IPS DF 19.7 (cell line): ENCODE results near the gene SCUBE1.
"Not testable (repeated sequence)": the region's sequence is repeated elsewhere in the genome, so short reads cannot be mapped to it uniquely, and the experiment has no call there.

Experiments
- DNase-seq: peaks from one replicate; pipeline ENCODE4 v3.0.0-alpha.2; 2013; ENCODE audit warnings: low read depth, low spot score

The SCUBE1 gene

GRCh38 chr22:43301866-43302265 is 41.3 kb downstream of the SCUBE1 start:
- no peak for DNase-seq

- no peak for DNase-seq
Measured at GRCh38 chr22:43300891-43301676, 42.1 kb downstream of the SCUBE1 start.

DNA sequence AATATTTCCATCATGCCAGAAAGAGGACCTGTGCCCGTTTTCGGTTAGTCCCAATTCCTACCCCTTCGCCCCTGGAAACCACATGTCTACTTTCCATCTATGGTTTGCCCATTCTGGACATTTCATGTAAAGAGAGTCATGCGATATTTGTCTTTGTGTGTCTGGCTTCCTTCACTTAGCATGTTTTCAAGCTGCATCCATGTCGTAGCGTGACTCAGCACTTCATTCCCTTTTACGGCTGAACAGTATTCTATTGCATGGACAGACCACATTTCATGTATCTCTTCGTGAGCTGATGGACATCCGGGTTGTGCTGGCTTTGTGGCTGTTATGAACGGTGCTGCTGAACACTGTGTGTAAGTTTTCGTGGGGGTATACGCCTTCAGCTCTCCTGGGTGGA is 43.4 kb downstream of the SCUBE1 start:
- no peak for DNase-seq

GRCh38 chr22:43298062-43298801 is 44.9 kb downstream of the SCUBE1 start:
- no peak for DNase-seq

GRCh38 chr22:43297270-43298061 is 45.7 kb downstream of the SCUBE1 start:
- DNase-seq = no peak

GRCh38 chr22:43296276-43296902 is 46.8 kb downstream of the SCUBE1 start:
- no peak for DNase-seq

DNA sequence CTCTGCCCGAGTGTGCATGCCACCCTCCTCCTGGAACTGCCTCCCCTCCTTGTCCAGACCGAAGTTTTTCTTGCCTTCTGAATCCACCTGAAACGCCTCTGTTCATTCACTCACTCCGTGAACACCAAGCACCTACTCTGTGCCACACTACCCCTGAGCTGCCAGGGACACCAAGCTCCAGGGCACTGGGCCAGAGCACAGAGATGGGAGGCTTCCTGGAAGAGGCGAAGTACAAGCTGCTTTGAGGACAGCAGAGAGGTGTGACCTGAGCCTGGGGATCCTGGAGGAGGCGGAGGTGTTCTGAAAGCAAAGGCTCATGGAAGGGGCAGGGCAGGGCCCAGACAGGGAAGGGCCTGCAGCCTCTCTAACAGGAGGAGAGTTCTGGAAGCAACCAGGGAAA is 47.5 kb downstream of the SCUBE1 start:
- no peak for DNase-seq

DNA sequence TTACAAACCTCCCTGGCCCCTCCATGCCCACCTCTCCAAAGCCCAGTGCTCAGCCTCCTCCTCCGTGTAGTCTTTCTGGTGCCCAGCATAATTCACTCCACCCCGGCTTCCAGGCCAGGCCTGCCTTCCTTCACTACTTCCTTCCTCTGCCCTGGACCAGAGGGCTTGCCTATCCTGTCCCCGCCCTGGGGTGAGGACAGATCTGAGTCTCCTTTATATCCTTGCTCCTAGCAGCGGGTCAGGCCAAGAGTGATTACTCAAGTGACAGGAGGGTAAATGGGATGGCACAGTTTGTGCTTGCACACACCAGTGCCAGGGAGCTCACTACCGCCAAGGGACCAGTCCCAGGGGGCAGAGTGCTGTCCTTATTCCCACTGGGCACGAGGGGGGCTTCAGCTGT is 48.0 kb downstream of the SCUBE1 start:
- DNase-seq = no peak

DNA sequence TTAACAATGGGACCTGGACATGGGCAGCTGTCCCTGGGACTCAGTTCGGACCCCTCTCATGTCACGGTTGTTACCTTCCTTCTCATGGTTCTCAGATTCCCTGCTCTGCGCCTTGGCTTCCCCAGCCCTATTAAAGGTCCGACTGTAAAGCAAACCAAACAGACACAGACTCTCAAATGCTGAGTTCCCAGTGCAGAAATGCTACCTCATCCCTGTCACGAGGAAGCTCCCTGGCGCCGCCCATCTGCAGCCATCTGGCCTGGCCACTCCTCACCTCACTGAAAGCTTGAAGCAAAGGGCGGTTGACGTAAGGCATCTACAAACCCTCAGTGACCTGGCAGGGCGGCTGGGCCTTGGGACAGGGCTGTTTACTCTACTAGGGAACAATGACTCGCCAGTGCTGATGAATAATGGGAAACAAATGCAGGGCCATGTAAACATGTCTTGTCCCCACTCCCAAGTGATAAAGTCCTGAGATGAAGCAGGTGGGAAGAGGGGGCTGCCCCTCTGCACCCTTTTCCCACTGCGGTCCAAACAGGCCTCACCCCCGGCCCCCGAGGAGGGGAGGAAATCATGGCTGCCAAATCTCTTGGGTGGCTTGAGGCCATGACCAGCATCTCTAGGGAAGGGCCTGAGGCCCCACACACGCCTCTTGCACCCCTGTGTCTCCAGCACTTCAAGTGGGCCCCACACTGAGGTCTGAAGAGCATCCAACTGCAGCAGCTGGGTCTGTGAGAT is 49.3 kb downstream of the SCUBE1 start:
- DNase-seq = no peak

- no peak for DNase-seq
Measured at GRCh38 chr22:43293259-43293654, 49.9 kb downstream of the SCUBE1 start.

DNA sequence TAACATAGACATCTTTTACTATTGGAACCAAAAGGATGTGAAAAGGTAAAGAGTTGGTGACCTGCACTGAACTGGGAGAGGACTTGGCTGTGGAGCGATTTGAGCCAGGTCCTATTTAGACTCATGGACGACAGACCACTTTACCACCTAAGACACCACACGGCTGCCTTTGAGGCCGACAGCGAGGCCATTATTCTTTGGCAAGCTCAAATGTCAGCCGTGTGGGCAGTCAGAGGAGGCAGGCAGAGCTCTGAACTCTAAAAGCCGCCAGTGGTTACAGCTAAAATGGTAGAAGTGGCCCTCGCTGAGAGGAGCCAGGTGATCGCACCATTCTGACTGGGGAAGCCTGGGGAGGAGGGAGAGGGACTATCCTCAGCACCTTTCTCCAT is 50.5 kb downstream of the SCUBE1 start:
- no peak for DNase-seq

DNA sequence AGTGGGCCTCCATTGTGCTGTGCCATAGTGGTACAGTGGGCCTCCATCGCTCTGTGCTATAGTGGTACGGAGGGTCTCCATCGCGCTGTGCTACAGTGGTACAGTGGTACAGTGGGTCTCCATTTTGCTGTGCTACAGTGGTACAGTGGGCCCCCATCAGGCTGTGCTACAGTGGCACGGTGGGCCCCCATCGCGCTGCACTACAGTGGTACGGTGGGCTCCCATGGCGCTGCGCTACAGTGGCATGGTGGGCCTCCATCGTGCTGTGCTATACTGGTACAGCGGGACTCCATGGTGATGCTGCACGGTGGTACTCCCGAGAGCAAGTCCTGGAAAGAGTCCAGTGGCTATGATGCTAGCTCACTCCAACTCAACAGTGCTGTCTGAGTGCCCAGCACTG is 51.8 kb downstream of the SCUBE1 start:
- no peak for DNase-seq

GRCh38 chr22:43289976-43290721 is 53.0 kb downstream of the SCUBE1 start:
- DNase-seq = no peak

DNA sequence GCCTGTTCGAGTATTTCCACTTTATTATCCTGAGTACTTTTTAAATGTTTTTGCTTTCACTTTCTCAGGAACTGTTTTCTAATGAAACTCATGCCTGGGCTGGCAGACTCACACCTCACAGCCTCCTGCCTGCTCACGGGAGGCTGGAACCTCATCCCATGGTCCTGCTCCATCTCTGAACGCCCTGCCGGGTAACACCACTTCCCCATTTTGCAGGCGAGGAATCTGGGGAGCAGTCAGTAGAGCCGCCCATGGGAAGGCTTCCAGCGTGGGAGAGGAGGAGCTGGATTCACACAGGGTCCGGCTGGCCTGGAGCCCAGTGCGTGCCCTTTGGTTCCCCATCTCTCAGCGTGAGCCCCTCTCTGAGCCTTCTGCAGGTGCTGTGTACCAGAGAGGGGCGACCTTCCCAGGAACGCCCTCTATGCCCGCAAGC is 53.6 kb downstream of the SCUBE1 start:
- no peak for DNase-seq

- DNase-seq = no peak
Measured at GRCh38 chr22:43288807-43289420, 54.3 kb downstream of the SCUBE1 start.

- DNase-seq = no peak
Measured at GRCh38 chr22:43288378-43288777, 54.8 kb downstream of the SCUBE1 start.

DNA sequence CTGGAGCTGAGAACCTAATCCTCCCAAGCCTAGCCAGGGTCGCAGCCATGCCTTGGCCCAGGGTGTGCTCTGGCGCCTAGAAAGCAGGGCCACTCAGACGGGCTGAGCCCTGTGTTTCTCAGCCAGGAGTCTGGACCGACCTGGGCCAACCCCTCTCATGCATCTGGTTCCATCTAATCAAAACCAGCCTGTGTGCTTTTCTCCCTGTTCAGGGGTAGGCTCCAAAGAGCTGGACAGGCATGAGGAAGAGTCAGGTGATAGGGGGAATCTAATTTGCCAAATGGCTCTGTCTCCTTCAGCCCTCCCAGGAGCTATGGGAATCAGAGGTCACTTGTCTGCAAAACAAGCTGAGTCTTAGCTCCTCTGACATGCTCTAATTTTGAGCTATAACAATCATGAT is 55.7 kb downstream of the SCUBE1 start:
- no peak for DNase-seq

DNA sequence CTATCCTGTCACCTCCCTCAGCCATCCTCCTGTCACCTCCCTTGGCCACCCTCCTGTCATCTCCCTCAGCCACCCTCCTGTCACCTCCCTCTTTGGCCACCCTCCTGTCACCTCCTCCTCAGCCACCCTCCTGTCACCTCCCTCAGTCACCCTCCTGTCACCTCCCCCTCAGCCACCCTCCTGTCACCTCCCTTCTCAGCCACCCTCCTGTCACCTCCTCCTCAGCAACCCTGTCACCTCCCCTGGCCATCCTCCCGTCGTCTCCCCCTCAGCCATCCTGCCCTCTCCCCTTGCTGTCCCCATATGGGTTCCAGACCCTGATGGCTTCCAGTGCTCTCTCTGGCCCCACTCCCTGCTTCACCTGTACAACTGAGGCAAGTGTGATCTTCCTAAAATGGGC is 61.8 kb downstream of the SCUBE1 start:
- DNase-seq = no peak

DNA sequence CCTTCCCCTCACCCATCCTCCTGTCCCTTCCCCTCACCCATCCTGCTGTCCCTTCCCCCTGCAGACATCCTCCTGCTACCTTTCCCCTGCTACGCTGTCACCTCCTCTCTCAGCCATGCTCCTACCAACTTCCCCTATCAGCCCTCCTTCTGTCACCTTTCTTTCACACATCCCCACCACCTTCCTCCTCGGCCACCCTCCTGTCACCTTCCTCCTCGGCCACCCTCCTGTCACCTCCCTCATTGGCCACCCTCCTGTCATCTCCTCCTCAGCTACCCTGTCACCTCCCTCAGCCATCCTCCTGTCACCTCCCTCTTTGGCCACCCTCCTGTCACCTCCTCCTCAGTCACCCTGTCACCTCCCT is 62.7 kb downstream of the SCUBE1 start:
- not testable (repeated sequence) for DNase-seq

DNA sequence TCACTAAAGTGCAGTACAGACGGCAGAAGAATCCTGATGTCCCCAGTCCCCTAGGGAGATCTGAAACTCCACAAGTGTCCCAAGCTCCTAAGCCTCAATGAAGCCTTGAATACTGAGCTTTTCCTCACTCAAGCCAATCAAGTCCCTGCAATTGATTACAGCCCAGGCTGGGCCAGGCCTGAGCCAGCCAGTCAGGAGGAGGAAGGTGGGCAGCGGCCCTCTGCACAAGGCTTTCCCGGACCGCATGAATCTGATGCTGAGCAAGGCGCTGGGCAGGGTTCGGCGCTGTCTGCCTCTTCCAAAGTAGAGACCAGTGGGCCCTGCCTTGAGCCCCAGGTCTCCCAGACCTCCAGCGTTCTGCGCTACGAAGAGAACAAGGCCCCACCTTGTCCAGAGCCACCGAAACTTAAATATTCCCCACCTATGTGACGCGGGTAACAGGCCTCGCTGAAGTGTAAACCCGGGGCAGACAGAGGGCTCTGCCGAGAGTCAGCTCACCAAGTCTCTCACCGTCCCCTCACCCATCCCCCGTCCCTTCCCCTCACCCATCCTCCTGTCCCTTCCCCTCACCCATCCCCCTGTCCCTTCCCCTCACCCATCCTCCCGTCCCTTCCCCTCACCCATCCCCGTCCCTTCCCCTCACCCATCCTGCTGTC is 63.2 kb downstream of the SCUBE1 start:
- DNase-seq = no peak
